ENCODE measurements around the gene PLEKHA7.

PLEKHA7 gene

GRCh38 chr11:17010851-17011420, 3.3 kb downstream of the PLEKHA7 start:
- no peak for TF ChIP-seq CTCF (IDR thresholded peaks at IDR 0.05)

DNA sequence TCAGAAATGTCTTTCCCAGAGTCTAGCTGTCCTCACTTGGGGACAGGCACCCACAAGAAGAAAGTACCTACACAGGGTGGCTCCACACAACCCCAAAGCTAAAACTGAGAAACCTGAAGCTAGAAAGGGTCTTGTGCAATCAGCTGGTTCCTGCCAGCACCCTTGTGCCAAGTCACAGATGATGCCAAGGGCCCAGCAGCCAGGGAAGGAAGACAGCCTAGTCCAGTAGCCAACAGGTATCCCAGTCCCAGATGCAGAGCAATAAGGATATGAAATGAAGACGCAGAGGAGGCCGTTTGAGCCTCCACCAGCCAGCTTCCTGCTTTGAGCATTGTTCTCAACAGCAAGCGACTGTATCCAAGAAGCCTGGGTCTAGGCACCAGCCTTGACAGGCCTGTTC, 6.1 kb downstream of the PLEKHA7 start:
- TF ChIP-seq CTCF (IDR thresholded peaks at IDR 0.05) = no peak

GRCh38 chr11:17005646-17006045, 8.6 kb downstream of the PLEKHA7 start:
- no peak for TF ChIP-seq CTCF (IDR thresholded peaks at IDR 0.05)

DNA sequence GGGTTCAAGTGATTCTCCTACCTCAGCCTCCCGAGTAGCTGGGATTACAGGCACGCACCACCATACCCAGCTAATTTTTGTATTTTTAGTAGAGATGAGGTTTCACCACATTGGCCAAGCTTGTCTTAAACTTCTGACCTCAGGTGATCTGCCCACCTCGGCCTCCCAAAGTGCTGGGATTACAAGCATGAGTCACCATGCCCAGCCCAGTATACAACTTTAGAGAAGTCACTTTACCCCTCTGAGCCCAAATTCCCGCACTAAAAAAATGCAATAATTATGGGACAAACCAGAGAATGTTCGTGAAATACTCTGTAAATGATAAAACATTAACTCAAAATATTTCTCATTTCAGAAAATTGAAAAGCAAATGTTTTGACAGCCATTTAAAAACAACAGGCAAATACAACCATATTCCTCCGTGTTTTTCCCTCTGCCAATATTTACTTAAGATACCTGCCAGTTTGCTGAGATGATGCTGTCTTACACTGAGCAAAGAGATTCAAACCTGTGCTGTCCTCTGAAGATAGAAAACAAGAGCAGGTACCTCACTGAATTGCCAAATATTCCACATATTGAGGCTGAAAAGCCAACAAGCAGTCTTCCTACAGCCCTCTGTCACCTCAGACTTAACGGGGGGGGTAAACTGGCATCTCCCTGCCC, 9.6 kb downstream of the PLEKHA7 start:
- TF ChIP-seq CTCF (IDR thresholded peaks at IDR 0.05) = no peak

DNA sequence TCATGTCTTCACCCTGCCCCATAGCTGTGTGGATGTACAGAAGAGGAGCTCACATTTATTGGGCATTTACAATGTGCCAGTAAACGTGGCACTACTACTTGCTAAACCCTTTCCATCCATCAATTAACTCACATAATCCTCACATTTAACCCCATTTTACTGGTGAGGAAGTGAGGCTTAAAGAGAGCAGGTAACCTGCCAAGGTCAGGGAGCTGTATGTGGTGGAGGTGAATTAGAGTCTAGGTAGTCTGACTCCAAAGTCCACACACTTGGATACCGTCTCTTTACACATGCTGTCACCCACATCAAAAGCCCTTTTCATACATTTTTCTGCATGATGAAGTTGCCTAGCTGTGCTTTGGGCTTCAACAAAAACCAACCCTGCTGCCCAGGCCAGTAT, 10.8 kb downstream of the PLEKHA7 start:
- TF ChIP-seq CTCF (IDR thresholded peaks at IDR 0.05) = no peak

GRCh38 chr11:17002543-17002942, 11.7 kb downstream of the PLEKHA7 start:
- no peak for TF ChIP-seq CTCF (IDR thresholded peaks at IDR 0.05)

- no peak for TF ChIP-seq CTCF (IDR thresholded peaks at IDR 0.05)
Observed at GRCh38 chr11:17001806-17002205, 12.4 kb downstream of the PLEKHA7 start.

GRCh38 chr11:17000987-17001386, 13.2 kb downstream of the PLEKHA7 start:
- TF ChIP-seq CTCF (IDR thresholded peaks at IDR 0.05) = no peak

All from LNCAP (cell line).